GM18520 (cell line): Measurements from ENCODE around the gene PGLYRP3.

Source experiments
- ATAC-seq: cut with Tn5 transposase; IDR thresholded peaks from one replicate; pipeline ENCODE4 v1.9.1; 2021; ENCODE audit not compliant: unreplicated experiment

The PGLYRP3 gene, protein sequence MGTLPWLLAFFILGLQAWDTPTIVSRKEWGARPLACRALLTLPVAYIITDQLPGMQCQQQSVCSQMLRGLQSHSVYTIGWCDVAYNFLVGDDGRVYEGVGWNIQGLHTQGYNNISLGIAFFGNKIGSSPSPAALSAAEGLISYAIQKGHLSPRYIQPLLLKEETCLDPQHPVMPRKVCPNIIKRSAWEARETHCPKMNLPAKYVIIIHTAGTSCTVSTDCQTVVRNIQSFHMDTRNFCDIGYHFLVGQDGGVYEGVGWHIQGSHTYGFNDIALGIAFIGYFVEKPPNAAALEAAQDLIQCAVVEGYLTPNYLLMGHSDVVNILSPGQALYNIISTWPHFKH

GRCh38 chr1:153312570-153313186 is at the start of gene PGLYRP3:
TSS of gene PGLYRP3 (minus strand) at chr1:153312952. CDS start at chr1:153310665, 2,287 bp downstream.
- no peak for ATAC-seq

- no peak for ATAC-seq
Observed at GRCh38 chr1:153362187-153362775, 49.5 kb upstream of the PGLYRP3 start.

DNA sequence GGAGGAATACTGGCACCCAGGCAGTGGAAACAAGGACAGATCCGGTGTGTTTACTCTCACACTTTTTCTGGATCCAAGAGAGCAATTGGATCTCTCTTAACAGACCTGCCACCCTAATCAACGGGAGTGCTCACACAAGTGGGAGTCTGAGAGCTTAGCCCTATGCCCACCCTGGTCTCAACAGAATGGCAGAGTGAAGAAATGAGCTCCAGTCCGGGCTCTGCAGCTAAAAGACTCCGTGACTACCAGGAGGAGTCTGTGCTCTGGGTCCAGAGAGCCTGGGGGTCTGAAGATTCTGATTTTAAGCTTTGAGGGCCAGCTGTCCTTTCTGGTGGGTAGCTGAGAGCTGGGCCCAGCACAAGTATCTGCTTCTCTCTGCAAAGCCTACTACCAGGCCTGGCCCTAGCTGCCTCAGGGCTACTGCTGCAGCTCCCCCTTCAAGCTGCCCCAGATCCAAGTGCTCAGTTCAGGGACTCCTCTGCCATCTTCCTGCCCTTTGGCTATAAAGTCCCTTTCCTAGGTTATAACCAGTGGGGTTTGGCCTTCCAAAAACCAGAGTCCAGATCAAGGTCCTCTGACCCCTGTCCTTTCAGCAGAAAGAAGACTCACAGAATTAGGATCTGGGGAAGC is 48.8 kb upstream of the PGLYRP3 start:
- ATAC-seq = no peak

DNA sequence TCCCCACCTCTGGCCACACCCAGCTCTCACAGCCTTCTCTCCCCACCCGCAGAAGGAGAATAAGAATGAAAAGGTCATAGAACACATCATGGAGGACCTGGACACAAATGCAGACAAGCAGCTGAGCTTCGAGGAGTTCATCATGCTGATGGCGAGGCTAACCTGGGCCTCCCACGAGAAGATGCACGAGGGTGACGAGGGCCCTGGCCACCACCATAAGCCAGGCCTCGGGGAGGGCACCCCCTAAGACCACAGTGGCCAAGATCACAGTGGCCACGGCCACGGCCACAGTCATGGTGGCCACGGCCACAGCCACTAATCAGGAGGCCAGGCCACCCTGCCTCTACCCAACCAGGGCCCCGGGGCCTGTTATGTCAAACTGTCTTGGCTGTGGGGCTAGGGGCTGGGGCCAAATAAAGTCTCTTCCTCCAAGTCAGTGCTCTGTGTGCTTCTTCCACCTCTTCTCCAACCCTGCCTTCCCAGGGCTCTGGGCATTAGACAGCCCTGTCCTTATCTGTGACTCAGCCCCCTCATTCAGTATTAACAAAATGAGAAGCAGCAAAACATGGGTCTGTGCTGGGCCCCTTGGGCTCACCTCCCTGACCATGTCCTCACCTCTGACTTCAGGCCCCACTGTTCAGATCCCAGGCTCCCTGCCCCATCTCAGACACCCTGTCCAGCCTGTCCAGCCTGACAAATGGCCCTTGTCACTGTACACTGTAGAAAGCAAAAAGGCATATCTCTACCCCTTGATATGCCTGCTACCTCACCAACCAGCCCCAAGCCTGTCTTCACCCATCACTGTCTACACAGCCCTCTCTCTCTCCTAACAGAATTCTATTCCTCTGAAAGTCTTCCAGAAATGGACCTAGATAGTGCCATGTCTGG is 48.1 kb upstream of the PGLYRP3 start:
- no peak for ATAC-seq

DNA sequence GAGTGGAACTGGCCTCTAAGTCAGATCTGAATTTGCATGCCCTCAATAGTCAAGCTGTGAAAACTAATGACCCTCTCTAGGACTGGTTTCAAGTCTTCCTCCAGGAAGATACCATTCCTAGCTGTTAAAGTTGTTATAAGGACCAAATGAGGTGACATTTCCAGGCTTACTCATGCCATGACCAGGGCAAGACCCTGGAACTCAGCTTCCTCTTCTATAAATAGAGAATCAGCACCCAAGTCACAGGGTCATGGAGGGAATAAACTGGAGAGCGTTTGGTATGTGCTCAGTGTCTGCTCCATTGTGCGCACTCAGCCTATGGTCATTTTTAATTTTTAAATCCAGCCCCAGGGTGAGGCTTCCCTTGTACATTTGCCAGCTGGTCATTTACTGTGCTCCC is 47.4 kb upstream of the PGLYRP3 start:
- no peak for ATAC-seq

DNA sequence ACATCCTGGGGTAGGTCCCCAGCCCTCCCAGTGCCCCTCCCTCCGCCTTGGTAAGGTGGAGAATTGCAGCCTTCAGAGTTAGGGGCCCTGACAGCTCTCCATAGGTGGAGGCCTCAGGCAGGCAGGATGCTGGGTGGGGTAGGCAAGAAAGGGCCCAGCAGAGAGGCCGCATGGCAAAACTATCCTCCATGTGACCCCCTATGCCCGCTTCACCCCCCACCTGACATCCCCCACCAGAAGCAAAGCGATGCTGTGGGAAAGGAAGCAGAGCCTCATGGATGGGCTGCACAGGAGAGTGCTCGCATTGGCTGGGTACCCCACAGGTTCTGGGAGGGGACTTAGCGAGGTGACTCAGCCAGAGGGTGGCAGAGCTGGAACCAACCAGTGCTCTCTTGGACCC is 46.5 kb upstream of the PGLYRP3 start:
- no peak for ATAC-seq

- ATAC-seq = no peak
Observed at GRCh38 chr1:153358691-153358975, 45.9 kb upstream of the PGLYRP3 start.

GRCh38 chr1:153357853-153358690 is 45.3 kb upstream of the PGLYRP3 start, which contains the start of gene S100A9:
TSS of gene S100A9 (plus strand) at chr1:153357854. CDS start at chr1:153358284, 430 bp downstream.
- ATAC-seq = no peak

GRCh38 chr1:153357076-153357852 is 44.5 kb upstream of the PGLYRP3 start:
- no peak for ATAC-seq

GRCh38 chr1:153356392-153357075 is 43.8 kb upstream of the PGLYRP3 start:
- no peak for ATAC-seq

- no peak for ATAC-seq
Observed at GRCh38 chr1:153355445-153356071, 42.8 kb upstream of the PGLYRP3 start.

DNA sequence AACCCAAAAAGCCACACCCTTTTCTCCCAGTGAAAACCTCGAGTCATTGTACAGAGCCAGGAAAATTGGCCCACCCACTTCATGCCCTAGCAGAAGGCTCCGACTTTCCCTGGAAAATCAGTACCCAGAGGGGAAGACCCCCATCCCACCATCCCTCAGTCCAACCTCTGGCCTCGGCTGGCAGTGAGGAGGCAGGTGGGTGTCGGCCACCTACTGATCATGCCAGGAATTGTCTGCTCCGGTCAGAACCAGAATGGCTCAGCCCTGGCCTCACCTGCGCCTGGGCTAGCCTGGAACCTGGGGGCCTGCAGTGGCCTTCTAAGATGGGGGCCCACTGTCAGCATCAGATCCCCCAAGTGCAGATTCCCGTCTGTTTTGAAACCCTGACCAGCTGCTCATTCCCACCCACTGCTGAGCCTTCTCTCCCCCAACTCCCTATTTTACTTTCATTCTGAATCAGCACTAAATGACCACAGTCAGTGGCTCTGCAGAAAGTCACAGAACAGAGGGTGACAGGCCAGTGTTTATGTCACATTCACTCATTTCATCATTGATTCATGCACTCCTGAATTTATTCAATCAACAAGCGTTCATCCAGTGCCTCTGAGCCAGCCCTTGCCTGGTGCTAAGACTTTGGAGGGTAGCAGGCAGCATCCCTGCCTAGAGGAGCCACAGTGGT is 41.9 kb upstream of the PGLYRP3 start:
- no peak for ATAC-seq

DNA sequence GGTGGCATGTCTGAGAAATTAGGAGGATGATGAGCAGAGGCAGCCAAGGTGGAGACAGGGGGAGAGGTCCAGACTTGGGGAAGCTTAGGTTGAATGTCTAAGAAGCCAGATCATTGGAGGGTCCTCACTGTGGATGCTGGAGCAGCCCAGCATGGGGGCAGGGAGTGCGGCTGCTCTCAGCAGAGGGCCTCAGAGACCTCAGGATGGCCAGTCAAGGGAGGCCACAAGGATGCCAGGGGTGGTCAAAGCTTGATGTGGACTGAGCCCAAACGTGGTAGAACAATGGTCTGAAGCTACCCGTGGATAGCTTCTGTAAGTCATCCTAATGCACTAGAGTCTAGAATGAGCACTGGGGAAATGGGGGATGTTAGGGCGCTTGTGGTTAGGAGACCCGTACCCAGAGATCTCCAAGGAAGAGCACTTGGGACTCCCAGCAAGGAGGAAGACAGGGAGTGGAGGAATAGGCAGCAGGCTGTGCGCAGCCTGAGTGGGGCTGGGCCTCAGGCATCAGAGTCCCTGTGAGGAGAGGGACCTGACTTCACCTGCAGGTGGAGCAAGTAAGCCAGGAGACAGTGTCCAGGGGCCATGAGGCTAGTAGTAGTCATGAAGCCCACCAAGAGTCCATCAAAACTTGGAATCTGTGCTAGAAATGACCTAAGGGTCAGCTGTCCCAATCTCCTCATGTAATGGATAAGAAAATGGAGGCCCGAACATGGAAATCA is 40.6 kb upstream of the PGLYRP3 start:
- no peak for ATAC-seq

- ATAC-seq = no peak
Observed at GRCh38 chr1:153352523-153352922, 39.8 kb upstream of the PGLYRP3 start.

DNA sequence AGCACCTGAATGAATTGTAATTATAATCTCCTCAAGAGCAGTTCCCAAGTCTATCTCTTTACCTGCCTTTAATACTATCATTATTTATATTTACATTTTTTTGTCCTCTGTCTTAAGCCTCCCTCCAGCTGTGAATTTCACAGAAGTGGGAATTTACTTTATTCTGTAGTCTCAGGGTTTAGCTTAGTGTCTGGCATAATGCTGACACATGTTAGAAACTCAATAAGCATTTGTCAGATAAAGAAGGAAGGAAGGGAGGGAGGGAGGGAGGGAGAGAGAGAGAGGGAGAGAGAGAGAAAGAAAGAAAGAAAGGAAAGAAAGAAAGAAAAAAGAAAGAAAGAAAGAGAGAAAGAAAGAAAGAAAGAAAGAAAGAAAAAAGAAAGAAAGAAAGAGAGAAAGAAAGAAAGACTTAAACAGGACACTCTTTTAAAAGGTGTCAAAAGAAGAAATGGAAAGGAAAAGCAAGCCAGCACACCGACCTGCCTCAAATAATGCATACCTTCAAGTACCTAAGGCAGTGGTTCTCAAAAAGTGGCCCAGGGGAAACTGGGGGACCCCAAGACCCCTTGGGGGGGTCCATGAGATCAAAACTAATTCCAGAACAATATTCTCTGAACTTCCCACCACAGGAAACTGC is 37.7 kb upstream of the PGLYRP3 start:
- ATAC-seq = no peak
